IPS-NIHi11 (cell line): ENCODE data around the gene CTSD.
"Not testable (repeated sequence)": the region's sequence is repeated elsewhere in the genome, so short reads cannot be mapped to it uniquely, and the experiment has no call there.

Experiments
- DNase-seq: peaks from one replicate; pipeline ENCODE4 v3.0.0; 2012; ENCODE audit warnings: mixed read lengths, low spot score

The CTSD gene

DNA sequence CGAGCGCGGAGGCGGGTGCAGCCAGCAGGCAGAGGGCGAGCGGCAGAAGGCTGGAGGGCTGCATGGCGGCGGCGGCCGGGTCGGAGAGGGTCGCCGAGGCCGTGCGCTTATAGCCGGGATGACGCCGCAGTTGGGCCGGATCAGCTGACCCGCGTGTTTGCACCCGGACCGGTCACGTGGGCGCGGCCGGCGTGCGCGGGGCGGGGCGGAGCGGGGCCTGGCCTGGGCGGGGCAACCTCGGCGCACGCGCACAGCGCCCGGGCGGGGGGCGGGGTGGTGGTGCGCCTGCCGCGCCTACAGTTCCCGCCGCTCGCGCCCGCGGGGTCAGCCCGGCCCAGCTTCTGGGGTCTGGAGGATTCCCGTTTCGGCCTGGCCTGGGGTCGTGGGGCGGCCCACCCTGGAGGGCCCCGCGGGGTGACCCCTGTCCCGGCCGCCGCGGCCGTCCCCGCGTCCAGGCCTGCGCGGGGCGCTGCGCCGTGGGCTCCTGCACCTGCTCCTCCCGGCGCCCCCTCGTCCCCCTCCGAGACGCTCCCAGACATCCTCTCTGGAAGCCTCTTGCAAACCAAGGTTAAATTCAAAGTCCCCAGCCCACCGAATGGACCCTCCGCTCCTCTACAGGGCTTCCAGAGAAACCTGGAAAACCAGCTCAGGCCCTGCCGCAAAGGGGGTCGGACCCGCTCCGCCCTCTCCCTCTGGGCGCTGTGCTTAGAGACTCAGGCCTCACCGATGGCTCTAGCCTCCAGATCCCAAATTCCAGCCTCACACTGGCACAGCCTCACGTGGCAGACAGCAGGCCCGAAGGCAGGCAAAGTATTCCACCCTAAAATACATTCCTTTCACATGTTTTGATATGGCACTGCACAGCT lies at the start of gene CTSD:
CTSD (minus strand) TSS at position 132 of the 866 bp plus-strand sequence; CDS start at position 64, 68 bp downstream.
- peak; percentile 99 for DNase-seq

DNA sequence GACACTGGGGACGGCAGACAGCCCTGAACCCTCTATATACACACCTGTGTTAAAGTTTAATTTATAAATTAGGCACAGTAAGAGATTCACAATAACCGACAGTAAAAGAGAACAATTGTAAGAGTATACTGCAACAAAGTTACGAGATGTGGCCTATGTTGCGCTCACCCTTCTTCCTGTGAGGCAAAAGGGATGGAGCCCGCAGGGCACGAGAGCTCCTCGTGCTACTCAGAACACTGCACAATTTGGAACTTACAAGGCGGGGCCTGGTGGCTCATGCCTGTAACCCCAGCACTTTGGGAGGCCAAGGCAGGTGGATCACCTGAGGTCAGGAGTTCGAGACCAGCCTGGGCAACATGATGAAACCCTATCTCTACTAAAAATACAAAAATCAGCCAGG lies 49.6 kb upstream of the CTSD start:
- DNase-seq = not testable (repeated sequence)

DNA sequence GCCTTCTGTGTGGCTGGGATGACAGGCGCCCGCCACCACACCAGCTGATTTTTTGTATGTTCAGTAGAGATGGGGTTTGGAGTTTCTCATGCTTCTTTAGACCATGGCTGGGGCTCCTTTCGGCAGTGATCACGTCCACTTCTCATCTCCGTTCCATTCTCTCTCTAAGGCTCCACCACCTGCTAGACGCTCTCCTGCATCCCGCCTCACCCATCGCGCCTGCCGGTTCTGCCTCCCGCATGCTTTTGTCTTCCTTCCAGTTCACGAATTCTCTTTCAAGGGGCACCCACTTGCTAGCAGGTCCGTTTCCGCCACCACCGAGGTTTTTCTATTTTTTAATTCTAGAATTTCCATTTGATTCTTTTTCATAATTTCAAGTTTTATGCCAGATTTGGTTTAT lies 49.1 kb upstream of the CTSD start:
- no peak for DNase-seq

DNA sequence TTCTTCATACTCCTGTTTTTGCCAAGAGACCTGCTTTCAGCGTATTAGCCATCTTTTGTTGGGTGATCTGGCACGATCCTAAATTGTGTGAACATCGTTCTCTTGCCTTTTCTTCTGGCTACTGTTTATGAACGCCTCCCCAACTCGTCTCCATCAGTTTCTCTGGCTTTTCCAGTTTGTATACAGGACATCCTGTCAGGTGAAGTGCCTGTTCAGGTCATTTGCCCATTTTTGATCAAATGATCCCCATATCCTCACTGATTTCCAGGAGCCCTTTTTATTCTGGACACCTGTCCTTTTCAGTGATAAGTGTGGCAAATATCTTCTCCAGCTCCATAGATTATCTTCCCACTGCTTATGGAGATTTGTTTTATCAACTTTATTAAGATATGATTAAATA lies 48.5 kb upstream of the CTSD start:
- no peak for DNase-seq

DNA sequence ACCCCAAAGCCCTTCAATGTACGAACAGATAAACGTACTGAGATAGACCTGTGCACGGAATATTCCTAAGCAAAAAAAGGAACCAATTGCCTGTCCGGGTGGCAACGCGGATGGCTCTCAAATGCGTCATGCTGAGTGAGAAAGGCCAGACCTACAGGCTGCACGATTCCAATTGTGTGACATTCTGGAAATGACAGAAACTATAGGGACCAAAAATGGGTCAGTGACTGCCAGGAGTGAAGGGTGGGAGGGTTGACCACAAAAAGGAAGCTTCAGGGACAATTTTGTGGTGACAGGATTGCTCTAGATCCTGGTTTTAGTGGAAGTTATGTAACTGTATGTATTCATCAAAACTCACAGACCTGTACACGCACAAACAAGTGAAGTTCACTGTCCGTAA lies 47.0 kb upstream of the CTSD start:
- DNase-seq = no peak

DNA sequence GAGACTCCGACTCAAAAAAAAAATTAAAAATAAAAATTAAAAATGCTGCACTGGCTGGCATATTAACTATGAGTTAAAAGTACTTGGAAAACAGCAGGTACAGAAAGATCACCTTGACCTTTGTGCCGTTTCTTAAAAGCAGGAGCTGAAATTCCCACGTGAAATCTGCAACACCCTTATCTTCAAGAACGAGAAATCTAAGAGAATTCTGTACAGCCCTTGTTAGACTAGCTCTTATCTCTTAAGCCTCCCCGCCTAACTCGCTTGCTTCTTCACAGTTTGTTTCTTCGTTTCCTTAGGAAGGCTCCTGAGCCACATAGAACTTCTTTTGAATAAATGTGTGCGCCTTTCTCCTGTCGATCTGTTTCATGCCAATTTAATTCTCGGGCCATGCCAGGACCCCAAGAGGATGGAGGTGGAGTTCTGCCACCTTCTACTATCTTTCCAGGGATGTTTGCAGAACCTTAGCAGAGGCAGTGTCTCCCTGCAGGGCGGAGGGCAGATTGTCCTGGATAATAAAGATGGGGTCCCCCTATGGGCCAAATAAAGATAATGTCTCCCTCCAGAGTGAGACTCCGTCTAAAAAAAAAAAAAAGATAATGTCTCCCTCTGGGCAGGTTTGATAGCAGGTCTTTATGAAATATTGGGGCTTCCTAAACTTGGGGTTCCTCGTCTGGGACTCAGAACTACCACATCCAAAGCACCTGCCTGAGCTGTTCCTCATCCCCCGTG lies 43.7 kb upstream of the CTSD start:
- peak; percentile 45 for DNase-seq

DNA sequence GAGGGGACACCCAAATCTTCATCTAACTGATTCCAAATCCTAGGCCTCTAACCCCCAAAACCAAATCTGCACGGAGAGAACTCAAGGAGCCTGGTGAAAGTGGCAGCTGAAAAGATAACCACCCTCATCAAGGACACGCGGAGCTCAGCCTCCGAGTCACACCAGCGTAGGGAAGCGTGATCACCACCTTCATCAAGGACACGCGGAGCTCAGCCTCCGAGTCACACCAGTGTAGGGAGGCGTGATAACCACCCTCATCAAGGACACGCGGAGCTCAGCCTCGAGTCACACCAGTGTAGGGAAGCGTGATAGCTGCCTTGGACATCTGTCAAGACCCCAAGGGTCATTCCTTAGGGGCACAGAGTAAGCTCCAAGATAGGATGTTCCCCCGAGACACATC lies 41.8 kb upstream of the CTSD start:
- DNase-seq = no peak

DNA sequence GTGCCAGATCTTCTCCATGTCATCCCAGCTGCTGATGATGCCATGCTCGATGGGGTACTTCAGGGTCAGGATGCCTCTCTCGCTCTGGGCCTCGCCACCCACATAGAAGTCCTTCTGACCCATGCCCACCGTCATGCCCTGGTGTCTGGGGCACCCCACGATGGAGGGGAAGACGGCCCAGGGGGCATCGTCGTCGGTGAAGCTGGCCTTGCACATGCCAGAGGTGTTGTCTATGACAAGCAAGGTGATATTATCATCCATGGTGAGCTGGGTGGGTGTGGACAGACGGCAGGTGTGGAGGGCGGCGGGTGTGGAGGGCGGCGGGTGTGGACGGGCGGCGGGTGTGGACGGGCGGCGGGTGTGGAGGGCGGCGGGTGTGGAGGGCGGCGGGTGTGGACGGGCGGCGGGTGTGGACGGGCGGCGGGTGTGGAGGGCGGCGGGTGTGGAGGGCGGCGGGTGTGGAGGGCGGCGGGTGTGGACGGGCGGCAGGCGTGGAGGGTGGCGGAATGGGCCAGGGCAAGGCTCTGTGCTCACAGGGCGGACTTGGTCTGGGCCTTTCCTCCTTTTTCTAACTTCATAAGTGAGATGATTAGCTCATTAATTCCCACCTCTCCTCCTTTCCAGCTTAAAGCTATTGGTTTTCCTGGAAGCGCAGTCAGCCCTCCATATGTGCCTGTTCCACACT lies 40.2 kb upstream of the CTSD start:
- not testable (repeated sequence) for DNase-seq

DNA sequence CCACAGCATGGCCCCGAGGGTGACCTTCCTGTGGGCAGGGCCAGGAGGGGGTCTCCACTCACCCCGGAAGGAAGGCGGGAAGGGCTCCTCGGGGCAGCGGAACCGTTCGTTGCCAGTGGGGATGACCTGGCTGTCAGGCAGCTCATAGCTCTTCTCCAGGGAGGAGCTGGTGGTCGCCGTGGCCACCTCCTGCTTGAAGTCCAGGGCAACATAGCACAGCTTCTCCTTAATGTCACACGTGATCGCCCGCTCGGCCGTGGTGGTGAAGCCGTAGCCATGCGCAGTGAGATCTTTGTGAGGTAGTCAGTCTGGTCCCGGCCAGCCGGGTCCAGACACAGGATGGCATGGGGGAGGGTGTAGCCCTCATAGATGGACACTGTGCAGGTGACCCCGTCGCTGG lies 39.5 kb upstream of the CTSD start:
- DNase-seq = no peak

DNA sequence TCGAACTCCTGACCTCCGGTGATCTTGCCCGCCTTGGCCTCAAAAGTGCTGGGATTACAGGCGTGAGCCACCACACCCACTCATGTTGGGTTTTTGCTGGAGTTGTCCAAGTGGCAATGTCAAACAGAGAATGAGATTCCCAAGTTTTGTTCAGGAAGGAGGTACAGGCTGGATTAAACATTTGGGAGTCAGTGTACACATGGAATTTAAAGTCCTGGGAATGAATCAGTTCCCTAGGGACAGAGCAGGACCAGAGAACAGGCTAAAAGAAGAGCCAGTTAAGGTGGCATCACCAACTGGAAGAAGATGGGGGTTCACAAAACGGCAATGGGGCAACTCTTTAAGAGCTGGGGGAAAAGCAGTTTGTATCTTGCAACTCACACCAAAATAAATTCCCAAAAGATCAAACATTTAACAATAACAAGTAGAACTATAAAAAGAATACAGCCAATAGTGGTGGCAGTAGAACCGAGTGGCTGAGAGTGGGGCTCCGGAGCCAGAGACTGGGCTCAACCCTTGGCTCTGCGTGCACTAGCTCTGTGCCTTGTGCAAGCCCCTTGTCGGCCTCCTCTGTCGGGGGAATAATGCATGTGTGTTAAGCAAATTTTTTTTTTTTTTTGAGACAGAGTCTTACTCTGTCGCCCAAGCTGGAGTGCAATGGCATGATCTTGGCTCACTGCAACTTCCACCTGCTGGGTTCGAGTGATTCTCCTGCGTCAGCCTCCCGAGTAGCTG lies 33.8 kb upstream of the CTSD start:
- no peak for DNase-seq

DNA sequence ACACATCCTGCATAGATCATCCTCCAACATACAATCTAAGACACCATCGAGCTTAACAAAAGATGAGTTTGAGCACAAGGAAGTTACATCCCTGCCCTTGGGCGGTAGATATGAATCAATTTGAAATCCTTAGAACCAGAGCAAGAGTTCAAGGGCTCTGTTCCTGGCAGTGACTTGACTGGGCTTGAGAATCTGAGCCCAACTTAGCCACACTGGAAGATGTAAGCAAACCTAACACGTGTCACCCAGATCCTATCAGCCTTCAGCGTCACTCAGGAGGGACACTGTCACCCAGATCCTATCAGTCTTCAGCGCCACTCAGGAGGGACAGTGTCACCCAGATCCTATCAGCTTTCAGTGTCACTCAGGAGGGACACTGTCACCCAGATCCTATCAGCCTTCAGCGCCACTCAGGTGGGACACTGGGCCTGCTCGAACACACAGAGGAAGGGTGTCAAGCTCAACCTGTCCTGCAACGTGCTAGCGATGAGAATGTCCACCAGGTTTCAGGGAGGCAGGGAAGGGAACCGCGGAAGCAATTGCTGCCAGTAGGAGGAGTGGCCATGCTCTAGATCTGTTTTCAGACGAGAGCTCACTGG lies 32.8 kb upstream of the CTSD start:
- DNase-seq = no peak

DNA sequence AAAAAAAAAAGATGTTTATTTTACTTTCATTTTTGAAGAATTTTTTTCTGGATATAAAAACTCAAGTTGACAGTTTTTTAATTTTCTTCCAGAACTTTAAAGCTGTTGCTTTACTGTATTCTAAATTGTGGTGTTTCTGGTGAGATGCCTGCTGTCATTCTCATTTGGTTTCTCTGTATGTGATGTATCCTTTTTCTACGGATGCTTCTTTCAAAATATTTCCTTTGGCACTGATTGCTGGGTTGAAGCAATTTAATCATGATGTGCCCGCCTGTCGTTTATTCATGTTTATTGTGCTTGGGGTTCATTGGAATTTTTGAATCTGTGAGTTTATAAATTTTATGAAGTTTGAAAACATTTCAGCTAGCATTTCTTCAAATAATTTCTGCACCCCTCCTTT lies 29.4 kb upstream of the CTSD start:
- DNase-seq = no peak

DNA sequence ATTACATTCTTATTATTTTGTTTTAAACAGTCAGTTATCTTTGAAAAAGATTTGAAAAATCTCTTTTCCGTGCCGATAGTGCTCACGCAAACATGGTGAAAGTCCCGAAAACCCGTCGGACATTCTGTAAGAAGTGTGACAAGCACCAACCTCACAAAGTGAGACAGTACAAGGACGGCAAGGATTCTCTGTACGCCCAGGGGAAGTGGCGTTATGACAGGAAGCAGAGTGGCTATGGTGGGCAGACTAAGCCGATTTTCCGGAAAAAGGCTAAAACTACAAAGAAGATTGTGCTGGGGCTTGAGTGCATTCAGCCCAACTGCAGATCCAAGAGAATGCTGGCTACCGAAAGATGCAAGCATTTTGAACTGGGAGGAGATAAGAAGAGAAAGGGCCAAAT lies 28.7 kb upstream of the CTSD start:
- no peak for DNase-seq

DNA sequence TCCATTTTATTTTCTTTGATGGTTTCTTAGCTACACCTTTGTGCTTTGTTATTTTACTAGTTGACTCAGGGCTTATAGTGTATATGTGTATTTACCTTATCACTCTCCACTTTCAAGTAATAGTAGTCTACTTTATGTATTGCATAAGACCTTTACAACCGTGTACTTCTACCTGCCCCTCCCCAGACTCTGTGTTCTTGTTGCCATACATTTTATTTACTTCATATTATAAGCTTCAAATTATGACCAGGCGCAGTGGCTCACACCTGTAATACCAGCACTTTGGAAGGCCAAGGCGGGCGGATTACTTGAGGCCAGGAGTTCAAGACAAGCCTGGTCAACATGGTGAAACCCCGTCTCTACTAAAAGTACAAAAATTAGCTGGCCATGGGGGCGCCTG lies 28.2 kb upstream of the CTSD start:
- no peak for DNase-seq

DNA sequence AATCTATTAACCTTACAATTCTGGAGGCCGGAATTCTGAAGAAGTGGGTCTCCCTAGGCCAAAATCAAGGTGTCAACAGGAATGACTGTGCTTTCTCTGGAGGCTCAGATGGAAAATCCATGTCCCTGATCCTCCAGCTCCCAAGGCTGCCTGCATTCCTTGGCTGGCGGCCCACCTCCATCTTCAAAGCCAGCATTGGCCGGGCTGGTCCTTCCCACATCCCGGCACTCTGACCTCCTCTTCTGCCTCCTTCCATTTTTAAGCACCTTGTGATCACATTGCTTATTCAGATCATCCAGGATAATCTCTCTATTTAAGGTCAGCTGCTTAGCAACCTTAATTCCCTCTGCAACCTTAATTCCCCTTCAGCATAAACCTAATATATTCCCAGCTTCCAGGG lies 22.7 kb upstream of the CTSD start:
- DNase-seq = no peak

DNA sequence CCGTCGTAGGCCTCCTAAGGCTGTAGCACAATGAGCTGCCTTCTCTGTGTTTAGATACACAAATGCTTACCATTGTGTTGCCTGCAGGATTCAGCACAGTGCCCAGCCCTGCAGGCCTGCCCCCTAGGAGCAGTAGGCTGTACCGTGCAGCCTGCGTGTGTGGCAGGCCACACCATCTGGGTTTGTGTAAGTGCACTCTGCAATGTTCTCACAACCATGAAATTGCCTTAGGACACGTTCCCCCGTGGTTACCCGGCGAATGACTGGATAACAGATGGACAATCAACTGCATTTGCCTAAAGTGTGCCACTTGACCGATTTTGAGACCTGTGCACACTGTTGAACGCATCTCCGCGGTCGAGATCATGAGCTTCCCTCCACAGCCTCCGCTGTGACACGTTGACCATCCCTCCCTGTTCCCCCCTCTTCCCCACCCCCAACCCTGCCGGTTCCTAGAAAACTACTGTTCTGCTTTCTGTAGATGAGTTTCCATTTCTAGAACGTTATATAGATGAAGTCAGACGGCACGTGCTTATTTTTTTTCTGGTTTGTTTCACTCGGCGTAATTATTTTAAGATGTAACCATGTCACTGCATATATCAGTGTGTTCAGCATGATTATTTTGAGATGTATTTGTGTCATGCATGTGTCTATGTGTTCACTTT lies 22.2 kb upstream of the CTSD start:
- no peak for DNase-seq

DNA sequence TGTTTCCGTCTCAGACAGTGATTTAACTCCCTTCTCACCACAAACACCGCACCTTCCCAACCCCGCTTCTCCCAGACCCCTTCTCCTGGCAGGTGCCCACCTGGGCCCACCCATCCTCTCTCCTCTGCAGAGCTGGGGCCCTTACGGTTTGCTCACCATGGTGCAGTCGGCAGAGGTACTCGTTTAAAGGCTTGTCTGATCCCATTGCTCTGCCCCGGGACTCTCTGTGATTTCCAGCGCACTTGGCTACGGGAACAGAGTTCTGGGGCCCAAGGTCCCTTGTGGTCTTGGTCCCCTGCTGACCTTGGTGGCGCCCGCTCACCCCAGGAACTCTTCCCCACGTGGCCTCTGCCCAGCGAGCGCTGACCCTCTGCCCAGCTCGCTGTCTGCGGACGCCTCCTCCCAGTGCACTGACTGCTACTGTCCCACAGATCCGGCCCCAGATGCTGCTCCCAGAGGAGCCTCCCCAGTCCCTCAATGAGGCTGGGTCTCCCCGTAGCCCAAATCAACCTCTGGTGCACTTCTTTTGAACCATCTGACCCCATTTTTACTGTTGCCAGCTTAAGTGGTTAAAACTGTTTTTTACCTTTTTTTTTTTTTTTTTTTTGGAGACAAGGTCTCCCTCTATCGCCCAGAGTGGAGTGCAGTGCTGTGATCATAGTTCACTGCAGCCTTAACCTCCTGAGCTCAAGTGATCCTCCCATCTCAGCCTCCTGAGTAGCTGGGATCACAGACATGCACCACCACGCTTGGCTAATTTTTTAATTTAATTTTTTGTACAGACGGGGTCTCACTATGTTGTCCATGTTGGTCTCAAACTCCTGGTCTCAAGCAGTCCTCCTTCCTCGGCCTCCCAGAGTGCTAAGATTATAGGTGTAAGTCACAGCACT lies 21.3 kb upstream of the CTSD start:
- DNase-seq = no peak

DNA sequence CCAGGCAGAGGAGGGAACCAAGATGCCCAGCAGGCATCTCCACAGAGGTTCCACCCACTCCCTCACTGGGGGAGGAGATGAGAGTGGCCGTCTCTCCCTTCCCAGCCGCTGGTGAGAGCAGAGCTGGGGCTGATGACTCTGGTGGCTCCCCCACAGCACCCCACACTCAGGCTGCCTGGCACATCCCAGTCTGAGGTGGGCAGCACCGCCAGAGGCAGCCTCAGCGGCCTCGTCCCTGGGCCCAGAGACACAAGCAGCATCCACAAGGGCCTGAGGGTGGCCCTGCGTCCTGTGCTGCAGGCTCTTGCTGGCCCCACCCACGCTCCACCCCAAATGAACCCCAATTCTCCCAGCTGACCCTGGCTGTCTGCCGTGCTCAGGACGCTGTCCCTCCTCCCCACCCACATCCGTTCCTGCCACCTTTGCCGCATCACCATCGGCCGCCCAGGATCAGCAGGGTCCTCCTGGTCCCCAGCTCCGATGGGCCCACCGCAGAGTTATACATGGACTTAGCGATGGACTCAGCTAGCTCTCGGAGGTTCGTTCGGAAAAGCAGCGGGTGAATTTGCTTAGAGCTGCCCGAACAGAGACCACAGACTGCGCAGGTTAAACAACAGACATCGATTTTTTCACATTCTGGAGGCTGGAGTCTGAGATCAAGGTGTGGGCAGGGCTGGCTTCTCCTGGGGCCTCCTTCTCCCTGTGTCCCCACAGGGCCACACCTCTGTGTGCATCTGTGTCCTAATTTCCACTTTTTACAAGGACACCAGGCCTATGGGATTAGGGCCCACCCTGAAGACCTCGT lies 20.2 kb upstream of the CTSD start:
- no peak for DNase-seq
